Activated CD8-positive, alpha-beta T cell treated with anti-CD3 and anti-CD28 coated beads for 36 hours (primary cell): ENCODE results near the gene HIF1AN. TPM values are rescaled to one million over a fixed set of nuclear protein-coding genes. Genes with fewer than 3 reads are reported as not detected.
A peak's percentile ranks its signal among the peaks of the same experiment; 100 is the strongest.

Experiments used
- ATAC-seq: fragments of 200-7000 bp; cut with Tn5 transposase; one replicate; pipeline ENCODE4 v1.10.0; 2021; ENCODE audit warnings: mild to moderate bottlenecking, moderate library complexity
- CTCF ChIA-PET: fragments of 350-600 bp; sonication (Branson Sonifier 250); formaldehyde crosslinking; loops from one replicate; lab custom pipeline; 2021; ENCODE audit warnings: antibody characterized with exemption; lab: Charles Lee
- POLR2A ChIA-PET: fragments of 350-600 bp; sonication (Branson Sonifier 250); formaldehyde crosslinking; loops from one replicate; lab custom pipeline; 2021; ENCODE audit warnings: antibody characterized with exemption; lab: Charles Lee
- DNase-seq: peaks from one replicate; pipeline ENCODE4 v3.0.0-alpha.2; 2020
- H3K27ac Mint-ChIP-seq: one replicate; pipeline ENCODE4 v1.8.0; 2021; ENCODE audit warnings: mild to moderate bottlenecking, mixed read lengths
- H3K27me3 Mint-ChIP-seq: one replicate; pipeline ENCODE4 v1.8.0; 2021; ENCODE audit warnings: mixed read lengths
- H3K36me3 Mint-ChIP-seq: one replicate; pipeline ENCODE4 v1.8.0; 2021; ENCODE audit warnings: low read depth, mixed read lengths
- H3K4me1 Mint-ChIP-seq: one replicate; pipeline ENCODE4 v1.8.0; 2021; ENCODE audit warnings: low read depth, mixed read lengths
- H3K4me3 Mint-ChIP-seq: one replicate; pipeline ENCODE4 v1.8.0; 2021; ENCODE audit warnings: mild to moderate bottlenecking, moderate library complexity, mixed read lengths
- H3K9me3 Mint-ChIP-seq: one replicate; pipeline ENCODE4 v1.8.0; 2021; ENCODE audit warnings: mixed read lengths
- CTCF ChIP-seq: fragments of 200-600 bp; IDR thresholded peaks from one replicate; pipeline ENCODE4 v1.8.0; 2022; ENCODE audit warnings: antibody characterized with exemption, mild to moderate bottlenecking
- intact Hi-C: fragments of 100-400 bp; cut with micrococcal nuclease; formaldehyde crosslinking; loops from one replicate; pipeline ENCODE4 v1.10.0; 2022
- total RNA-seq, 2 experiments: library from RNA; stranded (reverse); gene quantifications; one replicate each; pipeline ENCODE4 v1.2.3, GENCODE V29; 2021

HIF1AN gene
- total RNA-seq, 2 experiments from 2014 or later, result 35.3 to 36.5 TPM

GRCh38 chr10:100518761-100519241 is 16.9 kb upstream of the HIF1AN start:
- Mint-ChIP-seq H3K27ac (peak overlapping the region; percentile 52), H3K4me1 (peaks cover 18% of the 10 kb centered on the region), H3K36me3 (peaks cover 22% of the 10 kb centered on the region), H3K4me3 (no peak overlapping the region), H3K9me3 (no peaks in the 10 kb centered on the region), H3K27me3 (no peaks in the 10 kb centered on the region)
- ATAC-seq (peak; percentile 86), DNase-seq (peak; percentile 82)
- intact Hi-C loops, result loop anchor here (5.0 kb wide), 1 partner anchor 36 kb away; no protein-coding TSS in a partner anchor
- peak; percentile 97 for TF ChIP-seq CTCF
- POLR2A ChIA-PET, result interaction anchor here (1.0 to 2.6 kb wide), 10 partner anchors 8 to 180 kb away, joined by 3 to 12 read pairs (median 4); partner anchors contain the start of gene HIF1AN
- CTCF ChIA-PET, result interaction anchor here (0.6 to 8.1 kb wide), 43 partner anchors 9 to 1287 kb away, joined by 3 to 134 read pairs (median 5); partner anchors contain the start of genes HIF1AN, NDUFB8 and SCD

- H3K27ac Mint-ChIP-seq, result peak within 1 kb of the TSS; percentile 52
- no peaks in the 10 kb centered on the region for H3K9me3 Mint-ChIP-seq
- DNase-seq (no peak), ATAC-seq (peak; percentile 14)
- H3K4me3 Mint-ChIP-seq, result no peak within 1 kb of the TSS
- ChIA-PET POLR2A (interaction anchor here (1.0 to 2.6 kb wide), 9 partner anchors 7 to 181 kb away, joined by 3 to 12 read pairs (median 5); partner anchors contain the start of gene NDUFB8), CTCF (interaction anchor here (0.6 to 8.1 kb wide), 38 partner anchors 9 to 1287 kb away, joined by 3 to 134 read pairs (median 6); partner anchors contain the start of genes HIF1AN, NDUFB8 and SCD)
- peaks cover 21% of the 10 kb centered on the region for H3K36me3 Mint-ChIP-seq
- H3K27me3 Mint-ChIP-seq, result no peaks in the 10 kb centered on the region
- no peak for TF ChIP-seq CTCF
- intact Hi-C loops, result loop anchor here (5.0 to 10.0 kb wide), 2 partner anchors 37 to 865 kb away; partner anchors contain the start of gene ENTPD7
- H3K4me1 Mint-ChIP-seq, result peaks cover 19% of the 10 kb centered on the region
Observed at GRCh38 chr10:100519311-100520051, 16.3 kb upstream of the HIF1AN start, which contains the start of gene SEC31B. SEC31B (minus strand) TSS chr10:100519861; CDS start chr10:100516952, 2,909 bp downstream.

GRCh38 chr10:100520811-100521210 is 14.9 kb upstream of the HIF1AN start:
- no peaks in the 10 kb centered on the region for H3K27me3 Mint-ChIP-seq
- intact Hi-C loops, result loop anchor here (10.0 kb wide), 1 partner anchor 866 kb away; the partner anchor contains the start of gene ENTPD7
- ChIA-PET CTCF (interaction anchor here (0.9 to 8.1 kb wide), 6 partner anchors 9 to 182 kb away, joined by 3 to 134 read pairs (median 73); partner anchors contain the start of genes NDUFB8 and SCD), POLR2A (interaction anchor here (0.7 to 1.7 kb wide), 4 partner anchors 9 to 178 kb away, joined by 3 to 7 read pairs (median 6); partner anchors contain the start of gene NDUFB8)
- H3K9me3 Mint-ChIP-seq, result no peaks in the 10 kb centered on the region
- peaks cover 19% of the 10 kb centered on the region for H3K4me1 Mint-ChIP-seq
- H3K4me3 Mint-ChIP-seq, result no peak overlapping the region
- H3K36me3 Mint-ChIP-seq, result peaks cover 26% of the 10 kb centered on the region
- peak overlapping the region; percentile 63 for H3K27ac Mint-ChIP-seq
- TF ChIP-seq CTCF, result no peak
- no peak for ATAC-seq
- no peak for DNase-seq

GRCh38 chr10:100522107-100522801 is 13.5 kb upstream of the HIF1AN start:
- ChIA-PET CTCF (interaction anchor here (0.6 to 7.3 kb wide), 7 partner anchors 11 to 177 kb away, joined by 3 to 65 read pairs (median 6); partner anchors contain the start of gene SCD), POLR2A (interaction anchor here (0.6 to 2.0 kb wide), 4 partner anchors 11 to 176 kb away, joined by 3 to 5 read pairs (median 3); no protein-coding TSS in a partner anchor)
- intact Hi-C loops, result loop anchor here (10.0 kb wide), 1 partner anchor 867 kb away; the partner anchor contains the start of gene ENTPD7
- Mint-ChIP-seq H3K4me1 (peaks cover 30% of the 10 kb centered on the region), H3K27me3 (no peaks in the 10 kb centered on the region), H3K36me3 (peaks cover 29% of the 10 kb centered on the region), H3K27ac (peak overlapping the region; percentile 14), H3K9me3 (no peaks in the 10 kb centered on the region), H3K4me3 (no peak overlapping the region)
- DNase-seq (no peak), ATAC-seq (no peak)
- no peak for TF ChIP-seq CTCF
